ENCODE data around the gene SLC16A10.

GRCh38 chr6:111072801-111073360 lies 14.4 kb upstream of the SLC16A10 start:
- TF ChIP-seq TAF1 (IDR thresholded peaks at IDR 0.05; ENCODE audit: low read depth, low read length) (no peak), SPI1 (IDR thresholded peaks at IDR 0.05; ENCODE audit: low read depth, low read length) (no peak), POLR2AphosphoS5 (IDR thresholded peaks at IDR 0.05; ENCODE audit: low read depth, low read length) (no peak), POLR2A (IDR thresholded peaks at IDR 0.05; ENCODE audit: low read depth, low read length) (no peak), PAX5 (IDR thresholded peaks at IDR 0.05; ENCODE audit: insufficient read depth, low read length, severe bottlenecking) (no peak)
